M059J (cell line): ENCODE data around the gene PTK7. TPM values are rescaled to one million over a fixed set of nuclear protein-coding genes. Genes with fewer than 3 reads are reported as not detected.

Experiments
- DNase-seq: peaks from one replicate; pipeline ENCODE4 v3.0.0-alpha.2; 2012; ENCODE audit warnings: low read depth
- total RNA-seq: library from RNA; depleted of rRNA; stranded (reverse); fragments of >200 nt; shearing (Covaris generic); gene quantifications from 2 replicates; pipeline ENCODE4 v1.2.3, GENCODE V29; 2014

Gene PTK7
- total RNA-seq, 1 experiment from 2014 or later = 162 TPM

GRCh38 chr6:43086022-43086658 lies 10.0 kb downstream of the PTK7 start:
- DNase-seq = no peak

DNA sequence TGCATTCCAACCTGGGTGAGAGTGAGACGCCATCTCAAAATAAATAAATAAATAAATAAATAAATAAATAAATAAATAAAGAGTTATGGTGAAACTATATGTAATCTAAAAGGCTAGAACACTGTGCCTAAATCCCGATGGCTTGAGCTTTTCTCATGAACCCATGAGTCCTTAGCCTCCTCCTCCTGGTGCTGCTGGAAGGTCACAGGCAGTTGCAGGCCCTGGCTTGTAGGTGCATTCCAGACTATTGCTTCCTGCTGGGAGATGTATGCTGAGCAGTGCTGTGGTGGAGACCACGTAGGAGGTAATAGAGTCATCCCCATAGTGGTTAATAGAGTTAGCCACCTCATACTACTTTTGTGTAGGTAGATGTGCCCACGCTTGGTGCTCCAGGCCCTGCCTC lies 12.5 kb downstream of the PTK7 start:
- no peak for DNase-seq

GRCh38 chr6:43089467-43089866 lies 13.4 kb downstream of the PTK7 start:
- no peak for DNase-seq

DNA sequence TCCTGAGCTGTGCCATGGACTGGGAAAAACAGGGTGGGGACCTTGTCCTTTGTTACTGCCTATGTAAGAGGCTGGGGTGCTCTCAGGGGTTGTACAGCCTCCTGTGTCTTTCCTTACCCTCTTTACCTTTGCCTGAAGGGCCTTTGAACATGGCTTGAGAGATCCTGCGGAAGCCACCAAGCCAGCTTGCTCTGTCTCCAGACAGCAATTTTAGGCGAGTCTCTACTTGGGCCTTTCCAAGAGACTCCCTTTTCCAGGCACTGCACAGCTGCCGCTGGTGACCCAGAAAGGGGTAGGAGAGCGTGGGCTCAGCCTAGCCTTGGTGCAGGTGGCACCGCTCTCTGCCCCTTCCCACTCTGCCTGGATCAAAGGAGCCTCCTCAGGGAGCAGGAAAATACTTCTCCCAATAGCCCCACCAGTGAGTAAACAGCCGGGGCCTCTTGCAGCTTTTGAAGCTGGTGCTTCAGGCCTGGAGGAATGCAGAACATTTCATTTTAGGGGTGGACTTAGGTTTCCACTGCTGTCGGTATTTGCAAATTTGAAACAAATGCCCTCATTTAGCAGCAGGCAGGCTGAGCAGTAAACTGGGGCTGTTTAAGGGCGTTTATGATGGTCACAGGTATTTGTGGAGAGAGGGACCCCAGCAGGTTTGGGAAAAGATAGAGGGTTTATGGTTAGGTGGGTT lies 13.9 kb downstream of the PTK7 start:
- DNase-seq = no peak

GRCh38 chr6:43090559-43090956 lies 14.4 kb downstream of the PTK7 start:
- peak; percentile 81 for DNase-seq

DNA sequence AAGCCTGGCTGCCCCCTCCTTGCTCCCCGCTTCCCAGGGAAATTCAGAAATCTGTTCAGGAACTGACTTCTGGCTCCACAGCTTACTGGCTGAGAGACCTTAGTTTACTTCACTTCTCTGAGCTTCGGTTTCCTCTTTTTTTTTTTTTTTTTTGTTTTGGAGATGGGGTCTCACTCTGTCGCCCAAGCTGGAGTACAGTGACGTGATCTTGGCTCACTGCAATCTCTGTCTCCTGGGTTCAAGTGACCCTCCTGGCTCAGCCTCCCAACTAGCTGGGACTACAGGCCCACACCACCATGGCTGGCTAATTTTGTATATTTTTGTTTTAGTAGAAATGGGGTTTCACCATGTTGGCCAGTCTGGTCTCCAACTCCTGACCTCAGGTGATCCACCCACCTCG lies 14.9 kb downstream of the PTK7 start:
- DNase-seq = no peak

DNA sequence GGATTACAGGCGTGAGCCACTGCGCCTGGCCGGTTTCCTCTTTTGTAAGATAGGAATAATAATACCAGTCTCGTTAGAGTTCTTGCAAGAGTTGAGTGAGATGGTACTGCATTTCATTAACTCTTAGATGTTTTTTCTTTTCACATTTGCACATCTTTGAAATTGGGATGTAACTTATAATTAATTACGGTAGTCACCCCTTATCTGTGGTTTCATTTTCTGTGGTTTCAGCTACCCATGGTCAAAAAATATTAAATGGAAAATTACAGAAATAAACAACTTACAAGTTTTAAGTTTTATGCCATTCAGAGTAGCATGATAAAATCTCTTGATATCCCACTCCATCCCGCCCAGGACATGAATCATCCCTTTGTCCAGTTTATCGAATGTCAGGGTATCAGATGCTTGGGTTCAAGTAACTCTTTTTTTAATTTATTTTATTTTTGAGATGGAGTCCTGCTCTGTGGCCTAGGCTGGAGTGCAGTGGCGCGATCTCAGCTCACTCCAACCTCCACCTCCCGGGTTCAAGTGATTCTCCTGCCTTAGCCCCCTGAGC lies 15.4 kb downstream of the PTK7 start:
- DNase-seq = peak; percentile 69

- no peak for DNase-seq
Observed at GRCh38 chr6:43092635-43093034, 16.5 kb downstream of the PTK7 start.

- peak; percentile 85 for DNase-seq
Observed at GRCh38 chr6:43093436-43094289, 17.5 kb downstream of the PTK7 start.

DNA sequence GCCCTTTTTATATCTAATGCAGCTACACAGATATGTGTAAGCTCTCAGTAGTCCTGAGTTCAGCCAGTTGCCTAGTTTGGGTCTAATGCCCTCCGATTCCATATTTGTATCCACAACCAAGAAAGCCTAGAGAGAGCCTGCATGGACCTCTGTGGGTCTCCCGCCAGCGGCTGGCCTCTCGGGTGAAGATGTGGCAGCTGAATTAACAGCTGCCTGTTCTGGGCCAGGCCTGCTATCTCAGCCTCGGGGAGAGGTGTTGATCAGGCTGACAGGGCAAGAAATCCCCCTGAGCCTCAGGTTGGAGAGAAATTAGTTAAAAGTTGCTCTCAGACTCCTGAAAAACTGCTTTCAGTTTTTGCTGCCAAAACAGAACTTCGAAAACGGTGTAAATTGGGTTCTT lies 19.8 kb downstream of the PTK7 start:
- DNase-seq = peak; percentile 34

GRCh38 chr6:43096451-43097097 lies 20.5 kb downstream of the PTK7 start:
- DNase-seq = peak; percentile 96

- DNase-seq = peak; percentile 40
Observed at GRCh38 chr6:43097098-43097489, 21.0 kb downstream of the PTK7 start.

DNA sequence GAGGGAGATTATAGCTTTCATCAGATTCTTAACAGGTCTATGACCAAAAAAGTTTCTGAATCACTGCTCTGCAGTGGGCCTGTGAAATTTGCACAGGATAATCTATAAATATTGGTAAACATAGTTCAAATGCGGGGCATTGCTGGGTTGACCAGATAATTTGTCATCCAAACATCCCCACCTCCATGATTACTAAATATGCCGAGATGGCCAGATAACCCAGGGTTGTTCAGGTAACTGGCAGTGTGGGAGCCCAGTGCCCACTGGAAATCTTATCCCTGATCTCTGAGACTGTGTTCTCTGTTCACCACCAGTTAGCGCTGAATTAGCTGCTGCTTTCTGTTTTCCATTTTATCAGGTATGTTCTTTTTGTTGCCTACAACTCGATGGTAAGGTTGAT lies 21.4 kb downstream of the PTK7 start:
- DNase-seq = no peak

- no peak for DNase-seq
Observed at GRCh38 chr6:43101497-43101896, 25.4 kb downstream of the PTK7 start.

DNA sequence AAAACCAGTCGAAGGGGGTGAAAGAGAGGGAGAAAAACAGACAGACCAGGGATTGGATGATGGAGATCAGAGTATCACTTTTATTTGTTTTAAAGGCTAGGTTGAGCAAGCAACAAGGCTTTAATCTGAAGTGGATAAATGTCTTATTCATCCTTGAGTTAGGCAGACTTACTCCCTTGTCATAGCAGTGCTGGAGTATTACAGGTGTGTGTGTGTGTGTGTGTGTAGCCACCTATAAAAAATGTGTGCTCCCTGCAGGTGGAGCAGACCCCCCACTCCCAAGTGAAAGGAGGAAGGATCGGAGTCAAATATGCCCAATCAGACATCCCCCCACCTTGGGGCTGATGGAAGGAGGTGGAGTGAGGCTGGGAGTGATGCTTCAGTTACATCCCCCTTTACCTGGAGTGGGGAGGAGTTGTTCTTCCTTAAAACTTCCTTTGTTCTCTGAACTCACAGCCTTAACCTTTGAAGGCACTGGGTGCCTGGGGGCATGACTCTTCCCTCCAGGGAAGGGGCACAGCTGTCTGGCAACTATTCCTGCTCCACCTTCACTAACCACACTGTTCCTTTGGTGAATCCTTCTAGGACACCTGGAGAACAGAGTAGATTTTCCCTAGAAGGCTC lies 27.3 kb downstream of the PTK7 start:
- no peak for DNase-seq

DNA sequence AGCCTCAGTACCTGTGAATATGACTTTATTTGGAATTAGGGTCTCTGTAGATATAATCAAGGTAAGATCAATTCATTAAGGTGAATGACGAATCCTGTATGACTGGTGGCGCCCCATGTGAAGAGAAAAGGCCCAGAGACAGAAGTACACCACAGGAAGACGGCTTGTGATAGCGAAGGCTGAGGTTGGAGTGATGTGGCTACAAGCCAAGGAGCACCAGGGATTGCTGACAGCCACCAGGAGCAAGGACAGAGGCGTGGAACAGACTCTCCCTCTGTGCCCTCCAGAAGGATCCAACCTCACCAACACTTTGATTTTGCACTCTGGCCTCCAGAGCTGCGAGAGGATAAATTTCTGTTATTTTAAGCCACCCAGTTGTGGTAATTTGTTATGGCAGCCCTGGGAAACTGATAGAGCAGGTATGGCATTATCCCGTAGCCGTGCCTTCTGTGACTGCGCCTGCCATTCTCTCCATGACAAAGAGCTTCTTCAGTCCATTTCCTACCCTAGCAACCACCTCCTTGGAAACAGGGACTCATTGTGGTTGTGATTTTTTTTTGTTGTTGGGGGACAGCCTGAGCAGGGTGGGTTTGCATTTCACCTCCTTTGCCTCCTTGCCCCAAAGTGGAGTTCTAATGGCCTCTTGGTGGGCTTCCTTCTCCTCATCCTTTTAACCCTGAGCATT lies 29.6 kb downstream of the PTK7 start:
- DNase-seq = no peak

DNA sequence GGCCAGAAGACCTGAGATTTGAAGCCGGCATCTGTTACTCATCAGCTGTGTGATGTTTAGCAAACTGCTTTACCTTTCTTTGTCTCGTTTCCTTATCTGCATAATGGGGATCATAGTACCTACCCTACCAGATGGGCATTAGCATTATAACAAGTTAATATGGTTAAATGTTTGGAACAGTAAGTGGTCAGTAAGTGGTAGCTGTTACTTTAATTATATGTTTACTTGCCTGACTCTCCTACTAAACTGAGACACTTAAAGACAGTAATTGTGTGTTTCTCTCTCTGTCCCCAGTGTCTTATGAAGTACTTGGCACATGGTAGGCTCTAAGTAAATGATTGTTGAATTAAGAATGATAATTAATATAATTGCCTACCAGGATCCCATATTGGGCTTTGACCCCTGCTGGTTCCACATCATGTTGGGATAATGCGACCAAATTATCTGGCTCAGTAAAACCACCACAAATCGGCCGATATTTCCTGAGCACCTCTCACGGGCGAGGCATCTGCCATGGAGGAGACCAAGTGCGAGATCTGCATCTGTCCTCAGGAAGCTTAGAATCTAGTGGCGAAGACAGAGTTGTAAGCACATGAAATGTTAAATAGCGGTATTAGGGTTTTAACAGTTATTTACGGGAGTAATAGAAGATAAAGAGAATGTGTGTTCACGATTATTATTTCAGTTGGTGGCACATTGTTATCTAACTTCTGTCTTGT lies 31.4 kb downstream of the PTK7 start:
- DNase-seq = no peak

- DNase-seq = no peak
Observed at GRCh38 chr6:43113431-43114260, 37.5 kb downstream of the PTK7 start.

DNA sequence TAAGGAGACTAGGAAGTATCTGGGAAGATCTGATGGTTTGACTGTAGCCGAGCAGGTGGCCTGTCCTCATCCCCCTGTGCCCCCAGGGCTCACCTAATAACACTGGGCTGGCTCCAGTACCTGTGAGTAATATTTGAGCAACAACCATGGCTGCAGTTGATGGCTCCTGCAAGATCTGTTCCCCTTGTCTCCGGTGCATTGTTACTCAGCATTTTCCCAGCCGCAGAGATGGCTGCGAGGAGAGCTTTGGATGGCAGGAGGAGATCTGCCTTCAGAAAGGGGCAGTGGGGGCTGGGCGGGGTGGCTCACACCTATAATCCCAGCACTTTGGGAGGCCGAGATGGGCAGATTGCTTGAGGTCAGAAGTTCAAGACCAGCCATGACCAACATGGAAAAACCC lies 39.3 kb downstream of the PTK7 start:
- DNase-seq = peak; percentile 64
